ENCODE results near the gene CBR3. TPM values are rescaled to one million over a fixed set of nuclear protein-coding genes. Genes with fewer than 3 reads are reported as not detected.

CBR3 gene
- total and polyA plus RNA-seq, 2 of the 13 experiments (the other 11 are each of a cell fraction or from before 2014, with no cell fraction given): not detected

DNA sequence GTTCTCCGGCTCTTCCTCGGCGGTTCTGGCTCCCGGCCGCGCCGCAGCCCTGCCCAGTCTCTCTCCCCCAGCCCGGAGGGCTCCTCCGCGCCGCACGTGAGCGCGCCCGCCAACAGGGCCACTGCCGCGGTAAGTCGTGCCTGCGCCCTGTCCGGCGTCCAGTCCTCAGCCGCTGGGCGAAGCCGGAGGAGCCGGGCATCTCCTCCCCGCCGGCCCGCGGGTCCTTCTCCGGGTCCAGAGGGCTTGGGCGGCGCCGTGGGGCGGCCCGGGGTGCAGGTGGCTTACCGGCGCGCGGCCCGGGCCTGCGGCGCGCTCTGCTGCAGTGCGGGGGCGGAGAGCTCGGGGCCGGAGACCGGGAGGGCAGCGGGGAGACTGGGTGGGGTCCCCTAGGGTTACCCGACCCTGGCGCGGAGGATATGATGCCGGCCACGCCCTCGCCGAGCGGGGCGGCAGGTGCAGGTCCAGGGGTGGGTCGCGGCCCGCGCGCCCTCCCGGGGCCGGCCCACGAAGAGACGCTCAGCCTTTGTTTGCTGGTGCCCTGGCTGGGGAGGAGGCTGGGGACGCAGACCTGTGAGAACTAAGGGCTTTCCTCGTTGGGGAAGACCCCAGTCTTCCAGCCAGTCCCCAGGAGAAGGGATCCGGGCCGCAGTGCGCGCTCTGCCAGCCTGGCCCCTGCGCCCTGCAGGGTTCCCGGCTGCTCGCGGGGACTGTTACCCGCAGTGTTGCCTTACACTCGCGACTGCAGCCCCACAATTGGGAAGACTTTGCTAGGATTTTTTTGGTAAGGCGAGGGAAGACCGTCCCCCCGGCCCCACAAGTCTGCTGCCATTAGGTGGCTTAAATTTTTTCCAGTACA is 22.2 kb downstream of the CBR3 start, which contains the start of gene DOP1B (continued):
- no peak for TF ChIP-seq ZNF614 (CRISPR knock-in tag; IDR thresholded peaks at IDR 0.05; ENCODE audit: borderline replicate concordance)
- no peak for TF ChIP-seq MYC (CRISPR knock-in tag; IDR thresholded peaks at IDR 0.05; ENCODE audit: borderline replicate concordance)
- TF ChIP-seq ZNF280D (CRISPR knock-in tag; IDR thresholded peaks at IDR 0.05): no peak
- no peak for TF ChIP-seq ZNF432 (CRISPR knock-in tag; IDR thresholded peaks at IDR 0.05; ENCODE audit: borderline replicate concordance)
- TF ChIP-seq CBFB (CRISPR knock-in tag; IDR thresholded peaks at IDR 0.05): 0 out of 2 replicates have a peak, but pooled peaks have one; percentile 24
- TF ChIP-seq, protein P1, sequence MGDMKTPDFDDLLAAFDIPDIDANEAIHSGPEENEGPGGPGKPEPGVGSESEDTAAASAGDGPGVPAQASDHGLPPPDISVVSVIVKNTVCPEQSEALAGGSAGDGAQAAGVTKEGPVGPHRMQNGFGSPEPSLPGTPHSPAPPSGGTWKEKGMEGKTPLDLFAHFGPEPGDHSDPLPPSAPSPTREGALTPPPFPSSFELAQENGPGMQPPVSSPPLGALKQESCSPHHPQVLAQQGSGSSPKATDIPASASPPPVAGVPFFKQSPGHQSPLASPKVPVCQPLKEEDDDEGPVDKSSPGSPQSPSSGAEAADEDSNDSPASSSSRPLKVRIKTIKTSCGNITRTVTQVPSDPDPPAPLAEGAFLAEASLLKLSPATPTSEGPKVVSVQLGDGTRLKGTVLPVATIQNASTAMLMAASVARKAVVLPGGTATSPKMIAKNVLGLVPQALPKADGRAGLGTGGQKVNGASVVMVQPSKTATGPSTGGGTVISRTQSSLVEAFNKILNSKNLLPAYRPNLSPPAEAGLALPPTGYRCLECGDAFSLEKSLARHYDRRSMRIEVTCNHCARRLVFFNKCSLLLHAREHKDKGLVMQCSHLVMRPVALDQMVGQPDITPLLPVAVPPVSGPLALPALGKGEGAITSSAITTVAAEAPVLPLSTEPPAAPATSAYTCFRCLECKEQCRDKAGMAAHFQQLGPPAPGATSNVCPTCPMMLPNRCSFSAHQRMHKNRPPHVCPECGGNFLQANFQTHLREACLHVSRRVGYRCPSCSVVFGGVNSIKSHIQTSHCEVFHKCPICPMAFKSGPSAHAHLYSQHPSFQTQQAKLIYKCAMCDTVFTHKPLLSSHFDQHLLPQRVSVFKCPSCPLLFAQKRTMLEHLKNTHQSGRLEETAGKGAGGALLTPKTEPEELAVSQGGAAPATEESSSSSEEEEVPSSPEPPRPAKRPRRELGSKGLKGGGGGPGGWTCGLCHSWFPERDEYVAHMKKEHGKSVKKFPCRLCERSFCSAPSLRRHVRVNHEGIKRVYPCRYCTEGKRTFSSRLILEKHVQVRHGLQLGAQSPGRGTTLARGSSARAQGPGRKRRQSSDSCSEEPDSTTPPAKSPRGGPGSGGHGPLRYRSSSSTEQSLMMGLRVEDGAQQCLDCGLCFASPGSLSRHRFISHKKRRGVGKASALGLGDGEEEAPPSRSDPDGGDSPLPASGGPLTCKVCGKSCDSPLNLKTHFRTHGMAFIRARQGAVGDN (CRISPR knock-in tag; IDR thresholded peaks at IDR 0.05): peak; percentile 67
- no peak for TF ChIP-seq TEF (CRISPR knock-in tag; IDR thresholded peaks at IDR 0.05)
- no peak for TF ChIP-seq HNF1B (CRISPR knock-in tag; IDR thresholded peaks at IDR 0.05)
- TF ChIP-seq, protein P2, sequence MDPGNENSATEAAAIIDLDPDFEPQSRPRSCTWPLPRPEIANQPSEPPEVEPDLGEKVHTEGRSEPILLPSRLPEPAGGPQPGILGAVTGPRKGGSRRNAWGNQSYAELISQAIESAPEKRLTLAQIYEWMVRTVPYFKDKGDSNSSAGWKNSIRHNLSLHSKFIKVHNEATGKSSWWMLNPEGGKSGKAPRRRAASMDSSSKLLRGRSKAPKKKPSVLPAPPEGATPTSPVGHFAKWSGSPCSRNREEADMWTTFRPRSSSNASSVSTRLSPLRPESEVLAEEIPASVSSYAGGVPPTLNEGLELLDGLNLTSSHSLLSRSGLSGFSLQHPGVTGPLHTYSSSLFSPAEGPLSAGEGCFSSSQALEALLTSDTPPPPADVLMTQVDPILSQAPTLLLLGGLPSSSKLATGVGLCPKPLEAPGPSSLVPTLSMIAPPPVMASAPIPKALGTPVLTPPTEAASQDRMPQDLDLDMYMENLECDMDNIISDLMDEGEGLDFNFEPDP (CRISPR knock-in tag; conservative IDR thresholded peaks at IDR 0.05): no peak
- TF ChIP-seq FOSL2 (CRISPR knock-in tag; IDR thresholded peaks at IDR 0.05): no peak
- TF ChIP-seq, protein P3, sequence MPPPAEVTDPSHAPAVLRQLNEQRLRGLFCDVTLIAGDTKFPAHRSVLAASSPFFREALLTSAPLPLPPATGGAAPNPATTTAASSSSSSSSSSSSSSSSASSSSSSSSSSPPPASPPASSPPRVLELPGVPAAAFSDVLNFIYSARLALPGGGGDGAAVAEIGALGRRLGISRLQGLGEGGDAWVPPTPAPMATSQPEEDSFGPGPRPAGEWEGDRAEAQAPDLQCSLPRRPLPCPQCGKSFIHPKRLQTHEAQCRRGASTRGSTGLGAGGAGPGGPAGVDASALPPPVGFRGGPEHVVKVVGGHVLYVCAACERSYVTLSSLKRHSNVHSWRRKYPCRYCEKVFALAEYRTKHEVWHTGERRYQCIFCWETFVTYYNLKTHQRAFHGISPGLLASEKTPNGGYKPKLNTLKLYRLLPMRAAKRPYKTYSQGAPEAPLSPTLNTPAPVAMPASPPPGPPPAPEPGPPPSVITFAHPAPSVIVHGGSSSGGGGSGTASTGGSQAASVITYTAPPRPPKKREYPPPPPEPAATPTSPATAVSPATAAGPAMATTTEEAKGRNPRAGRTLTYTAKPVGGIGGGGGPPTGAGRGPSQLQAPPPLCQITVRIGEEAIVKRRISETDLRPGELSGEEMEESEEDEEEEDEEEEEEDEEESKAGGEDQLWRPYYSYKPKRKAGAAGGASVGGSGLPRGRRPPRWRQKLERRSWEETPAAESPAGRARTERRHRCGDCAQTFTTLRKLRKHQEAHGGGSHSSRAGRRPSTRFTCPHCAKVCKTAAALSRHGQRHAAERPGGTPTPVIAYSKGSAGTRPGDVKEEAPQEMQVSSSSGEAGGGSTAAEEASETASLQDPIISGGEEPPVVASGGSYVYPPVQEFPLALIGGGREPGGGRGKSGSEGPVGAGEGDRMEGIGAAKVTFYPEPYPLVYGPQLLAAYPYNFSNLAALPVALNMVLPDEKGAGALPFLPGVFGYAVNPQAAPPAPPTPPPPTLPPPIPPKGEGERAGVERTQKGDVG (CRISPR knock-in tag; IDR thresholded peaks at IDR 0.05; ENCODE audit: borderline replicate concordance): no peak
- no peak for TF ChIP-seq ATF3 (CRISPR knock-in tag; IDR thresholded peaks at IDR 0.05)
